K562 (cell line): Measurements from ENCODE around the gene CLEC18C. TPM values are rescaled to one million over a fixed set of nuclear protein-coding genes. Genes with fewer than 3 reads are reported as not detected.
A peak's percentile ranks its signal among the peaks of the same experiment; 100 is the strongest.
"Not testable (repeated sequence)": the region's sequence is repeated elsewhere in the genome, so short reads cannot be mapped to it uniquely, and the experiment has no call there.

Experiments
- ATAC-seq: fragments of 200-7000 bp; cut with Tn5 transposase; 3 replicates; pipeline ENCODE4 v1.9.1; 2020; ENCODE audit warnings: moderate library complexity
- BruUV-seq: library from RNA; stranded (reverse); fragments of 400-500 nt; replicated peaks from 2 replicates; lab custom pipeline; 2021; lab: Mats Ljungman, UMichigan
- CTCF ChIA-PET: fragments of 300-600 bp; formaldehyde crosslinking; extraction: SDS; loops from one replicate; lab custom pipeline; 2021; ENCODE audit warnings: low intra/inter-chr PET ratio; lab: Yijun Ruan, JAX
- POLR2A ChIA-PET: fragments of 300-600, 350-650 bp; sonication (Branson Sonifier 250); formaldehyde crosslinking; extraction: SDS; loops from one replicate; lab custom pipeline; 2021; ENCODE audit warnings: antibody characterized with exemption, inconsistent platforms; lab: Yijun Ruan, JAX
- DNase-seq, 4 experiments: peaks; one replicate each; pipeline versions ENCODE4 v3.0.0 to v3.0.0-alpha.2; 2011 to 2018; ENCODE audit warnings: low spot score in 3 of 4, mixed read lengths in 3 of 4; ENCODE audit errors: extremely low read depth in 1 of 4
- FAIRE-seq: peaks from 2 replicates; lab custom pipeline; 2011; peaks lifted over from hg19 to GRCh38; lab: Jason Lieb, UNC
- H2AFZ ChIP-seq: 2 replicates; pipeline ENCODE4 v1.6.0; 2011; ENCODE audit warnings: low read depth, low read length, control low read depth, inconsistent platforms
- H3K27ac ChIP-seq: fragments of 200-600 bp; 3 replicates; pipeline ENCODE4 v1.8.0; 2011; ENCODE audit warnings: low read depth, mild to moderate bottlenecking, control low read depth, inconsistent platforms, low read length, moderate library complexity, mixed read lengths; ENCODE audit errors: extremely low read depth
- H3K27me3 ChIP-seq, 2 experiments: fragments of 300-600 bp in 1 of 2; 2 replicates in 1 of 2; 3 replicates in 1 of 2; pipeline versions ENCODE4 v1.6.0 to v1.8.0; 2011; ENCODE audit warnings: inconsistent platforms in 2 of 2, low read length in 2 of 2, mild to moderate bottlenecking in 1 of 2, mixed read lengths in 1 of 2, moderate library complexity in 1 of 2; ENCODE audit not compliant: control insufficient read depth in 2 of 2, insufficient read depth in 2 of 2
- H3K36me3 ChIP-seq: fragments of 300-600 bp; 3 replicates; pipeline ENCODE4 v1.8.0; 2011; ENCODE audit warnings: mild to moderate bottlenecking, low read length, inconsistent platforms; ENCODE audit not compliant: control insufficient read depth, insufficient read depth
- H3K4me1 ChIP-seq, 2 experiments: fragments of 200-600 bp in 1 of 2; replicated peaks in 1 of 2; 2 replicates in 1 of 2; 3 replicates in 1 of 2; pipeline versions ENCODE4 v1.5.1 to v1.8.0; 2011; ENCODE audit warnings: inconsistent platforms in 2 of 2, low read length in 2 of 2, mild to moderate bottlenecking in 1 of 2, mixed read lengths in 1 of 2, moderate library complexity in 1 of 2; ENCODE audit not compliant: control insufficient read depth in 2 of 2, insufficient read depth in 2 of 2
- H3K4me2 ChIP-seq: 2 replicates; pipeline ENCODE4 v1.6.1; 2011; ENCODE audit warnings: low read length, control low read depth, inconsistent platforms, mixed read lengths; ENCODE audit not compliant: insufficient read depth
- H3K4me3 ChIP-seq: fragments of 200-600 bp; sonication (generic), shearing (Covaris generic); 2 replicates; pipeline ENCODE4 v1.5.1; 2016; ENCODE audit warnings: control low read depth, inconsistent platforms
- H3K79me2 ChIP-seq: fragments of 200-600 bp; 3 replicates; pipeline ENCODE4 v1.8.0; 2011; ENCODE audit warnings: low read length, inconsistent platforms; ENCODE audit not compliant: control insufficient read depth, insufficient read depth
- H3K9ac ChIP-seq, 2 experiments: 2 replicates each; pipeline versions ENCODE4 v1.6.0 to v1.6.1; 2011; ENCODE audit warnings: low read depth in 2 of 2, low read length in 2 of 2, control low read depth in 1 of 2, inconsistent platforms in 1 of 2, mild to moderate bottlenecking in 1 of 2, mixed read lengths in 1 of 2; ENCODE audit not compliant: insufficient read depth in 1 of 2
- H3K9me1 ChIP-seq: one replicate; pipeline ENCODE4 v1.6.0; 2011; ENCODE audit warnings: inconsistent platforms, mild to moderate bottlenecking, low read length, moderate library complexity; ENCODE audit not compliant: control insufficient read depth, insufficient read depth
- H3K9me3 ChIP-seq: replicated peaks from 2 replicates; pipeline ENCODE4 v1.5.1; 2011; ENCODE audit warnings: low read depth, low read length, inconsistent platforms; ENCODE audit not compliant: control insufficient read depth, insufficient read depth
- H4K20me1 ChIP-seq: replicated peaks from 2 replicates; pipeline ENCODE4 v1.6.1; 2011; ENCODE audit warnings: low read length, inconsistent platforms, mixed read lengths; ENCODE audit not compliant: control insufficient read depth, insufficient read depth
- NFYB ChIP-seq: IDR thresholded peaks from 2 replicates; pipeline ENCODE4 v1.6.1; 2011; ENCODE audit warnings: mild to moderate bottlenecking, moderate library complexity; ENCODE audit not compliant: insufficient read length; ENCODE audit errors: extremely low read depth
- USF2 ChIP-seq: sonication (generic); formaldehyde crosslinking; IDR thresholded peaks from 2 replicates; pipeline ENCODE4 v1.5.0; 2020; ENCODE audit warnings: missing genetic modification reagents
- WGBS: fragments of 100-300 bp; shearing (Covaris generic); methylation state at CpG from one replicate; pipeline ENCODE4 v1.1.6; 2016; ENCODE audit warnings: low coverage, mixed read lengths; ENCODE audit not compliant: insufficient coverage; ENCODE audit errors: missing lambda C conversion rate; 5-methylcytosine and 5-hydroxymethylcytosine counted together
- in situ Hi-C: fragments of 300-500 bp; cut with MboI; formaldehyde crosslinking; loops from 4 replicates; pipeline ENCODE4 v1.15.0; 2018; ENCODE audit warnings: inconsistent platforms, mixed read lengths
- intact Hi-C: fragments of 100-400 bp; cut with micrococcal nuclease; formaldehyde crosslinking; loops from 2 replicates; pipeline ENCODE4 v1.14.2; 2022
- polyA plus RNA-seq, 8 experiments: library from polyadenylated mRNA; depleted of rRNA in 4 of 8; stranded (reverse) in 5 of 8; unstranded in 3 of 8; fragments of >200 nt; fragmentation: Nextera tagmentation in 2 of 8; fragmentation: Illumina TruSeq in 1 of 8; extraction: Ambion mirVana in 2 of 8; extraction: Trizol in 1 of 8; gene quantifications; 2 replicates each; pipeline versions ENCODE4 v1.2.1 to v1.2.3, GENCODE V29; 2011 to 2014; ENCODE audit warnings: inconsistent platforms in 1 of 8, missing spikeins in 1 of 8
- total RNA-seq, 7 experiments: library from RNA; depleted of rRNA in 6 of 7; stranded (reverse); fragments of >200 nt in 6 of 7; fragmentation: Illumina TruSeq in 2 of 7; extraction: Trizol in 2 of 7; gene quantifications; 2 replicates each; pipeline versions ENCODE4 v1.2.1 to v1.2.3, GENCODE V29; 2011 to 2021; ENCODE audit warnings: low replicate concordance in 1 of 7

Gene CLEC18C
- total and polyA plus RNA-seq, 9 of the 15 experiments (the other 6 are each of a cell fraction or from before 2014, with no cell fraction given), result 0.06 to 1.0 (median 0.54) TPM; not detected in 2

GRCh38 chr16:70127706-70128105 lies 45.9 kb upstream of the CLEC18C start:
- H3K9me3 ChIP-seq, H2AFZ ChIP-seq, H3K9ac ChIP-seq, H3K9me1 ChIP-seq, H3K4me2 ChIP-seq, H3K4me3 ChIP-seq, DNase-seq, H3K27ac ChIP-seq, BruUV-seq, FAIRE-seq, intact Hi-C loops, POLR2A ChIA-PET, H3K27me3 ChIP-seq, H3K79me2 ChIP-seq, H4K20me1 ChIP-seq, in situ Hi-C loops, H3K4me1 ChIP-seq, CTCF ChIA-PET: not testable (repeated sequence)
- WGBS, result 85% methylated on average over 5 of the region's 5 CpGs
- peak; percentile 18; the same call in 1 of the 2 replicates for TF ChIP-seq USF2 (CRISPR knock-in tag)
- TF ChIP-seq NFYB, result peak; percentile 11
- peaks cover 65% of the 10 kb centered on the region; the same call in 2 of the 3 replicates for H3K36me3 ChIP-seq
- ATAC-seq, result peak; percentile 32; the same call in 1 of the 3 replicates

- H2AFZ ChIP-seq, H3K27me3 ChIP-seq, H3K4me2 ChIP-seq, DNase-seq, H3K9ac ChIP-seq, intact Hi-C loops, H3K27ac ChIP-seq, H3K4me3 ChIP-seq, H3K79me2 ChIP-seq, H4K20me1 ChIP-seq, FAIRE-seq, H3K9me1 ChIP-seq, BruUV-seq, in situ Hi-C loops, H3K4me1 ChIP-seq, POLR2A ChIA-PET, H3K9me3 ChIP-seq, ATAC-seq, CTCF ChIA-PET: not testable (repeated sequence)
- 88% methylated on average over 4 of the region's 10 CpGs for WGBS
- H3K36me3 ChIP-seq, result peaks cover 66% of the 10 kb centered on the region; the same call in 2 of the 3 replicates
Measured at GRCh38 chr16:70128844-70129243, 44.7 kb upstream of the CLEC18C start.

GRCh38 chr16:70135796-70136195 lies 37.8 kb upstream of the CLEC18C start:
- H3K9me3 ChIP-seq, DNase-seq, H3K9me1 ChIP-seq, H3K9ac ChIP-seq, intact Hi-C loops, H4K20me1 ChIP-seq, H3K27me3 ChIP-seq, H2AFZ ChIP-seq, H3K4me2 ChIP-seq, H3K4me3 ChIP-seq, H3K27ac ChIP-seq, CTCF ChIA-PET, ATAC-seq, H3K4me1 ChIP-seq, BruUV-seq, H3K79me2 ChIP-seq, FAIRE-seq, in situ Hi-C loops: not testable (repeated sequence)
- peaks cover 57% of the 10 kb centered on the region for H3K36me3 ChIP-seq
- POLR2A ChIA-PET, result interaction anchor here (1.0 kb wide), 1 partner anchor 214 kb away, joined by 4 read pairs; no protein-coding TSS in a partner anchor
- WGBS, result 94% methylated on average over 7 of the region's 8 CpGs
